ENCODE results near the gene LRP10. TPM values are rescaled to one million over a fixed set of nuclear protein-coding genes. Genes with fewer than 3 reads are reported as not detected.

The LRP10 gene
- total and polyA plus RNA-seq, 4 donors, result 25.7 to 148 (median 94.0) TPM

- Histone ChIP-seq H3K27ac (ENCODE audit: low read depth in 1 of 2, low read length in 1 of 2) (no peak overlapping the region), H3K36me3 (ENCODE audit: control insufficient read depth in 4 of 4, insufficient read depth in 4 of 4, low read length in 4 of 4) (peaks cover 4 to 22% (median 10%) of the 10 kb centered on the region in 4 donors), H3K4me3 (no peak overlapping the region), H3K4me1 (ENCODE audit: control insufficient read depth in 5 of 5, insufficient read depth in 5 of 5, low read length in 5 of 5) (peaks cover 3 to 12% (median 10%) of the 10 kb centered on the region in 5 donors), H3K9ac (ENCODE audit: insufficient read depth in 1 of 2, low read length in 2 of 2) (peak overlapping the region; percentile 34 to 37), H3K27me3 (ENCODE audit: control insufficient read depth in 3 of 3, insufficient read depth in 3 of 3, low read length in 2 of 3) (no peaks in the 10 kb centered on the region), H3K9me3 (ENCODE audit: control insufficient read depth in 4 of 4, insufficient read depth in 3 of 4, low read length in 3 of 4) (no peaks in the 10 kb centered on the region)
- TF ChIP-seq, protein P1, sequence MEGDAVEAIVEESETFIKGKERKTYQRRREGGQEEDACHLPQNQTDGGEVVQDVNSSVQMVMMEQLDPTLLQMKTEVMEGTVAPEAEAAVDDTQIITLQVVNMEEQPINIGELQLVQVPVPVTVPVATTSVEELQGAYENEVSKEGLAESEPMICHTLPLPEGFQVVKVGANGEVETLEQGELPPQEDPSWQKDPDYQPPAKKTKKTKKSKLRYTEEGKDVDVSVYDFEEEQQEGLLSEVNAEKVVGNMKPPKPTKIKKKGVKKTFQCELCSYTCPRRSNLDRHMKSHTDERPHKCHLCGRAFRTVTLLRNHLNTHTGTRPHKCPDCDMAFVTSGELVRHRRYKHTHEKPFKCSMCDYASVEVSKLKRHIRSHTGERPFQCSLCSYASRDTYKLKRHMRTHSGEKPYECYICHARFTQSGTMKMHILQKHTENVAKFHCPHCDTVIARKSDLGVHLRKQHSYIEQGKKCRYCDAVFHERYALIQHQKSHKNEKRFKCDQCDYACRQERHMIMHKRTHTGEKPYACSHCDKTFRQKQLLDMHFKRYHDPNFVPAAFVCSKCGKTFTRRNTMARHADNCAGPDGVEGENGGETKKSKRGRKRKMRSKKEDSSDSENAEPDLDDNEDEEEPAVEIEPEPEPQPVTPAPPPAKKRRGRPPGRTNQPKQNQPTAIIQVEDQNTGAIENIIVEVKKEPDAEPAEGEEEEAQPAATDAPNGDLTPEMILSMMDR (IDR thresholded peaks at IDR 0.05; ENCODE audit: control extremely low read depth, extremely low read depth), result no peak
- no peak for ATAC-seq (ENCODE audit: insufficient read depth, low FRiP score)
- WGBS, 2 donors, result 50 to 78% methylated on average over 5 of the region's 5 CpGs
- DNase-seq, result peak in 1 of 3 donors; percentile 64
Observed at GRCh38 chr14:22896356-22896755, 24.8 kb downstream of the LRP10 start.

DNA sequence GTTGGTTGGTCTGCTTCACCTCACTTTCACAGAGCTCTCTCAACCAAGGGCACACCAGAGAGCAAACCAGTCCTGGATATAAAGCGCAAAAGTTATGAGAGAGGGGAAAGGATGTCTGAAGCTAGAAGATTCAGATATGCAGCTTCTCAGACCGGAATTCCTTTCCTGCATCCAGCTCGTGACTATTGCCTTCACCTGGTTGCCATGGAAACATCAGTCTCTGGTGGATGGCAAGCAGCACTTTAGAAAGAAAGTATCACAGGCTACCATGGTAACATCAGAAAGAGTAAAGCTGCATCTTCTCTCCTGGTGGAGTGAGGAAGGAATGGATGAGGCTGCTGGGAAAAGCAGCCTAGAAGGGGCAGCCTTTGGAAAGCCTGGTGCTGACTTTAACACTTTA, 25.2 kb downstream of the LRP10 start:
- no peak overlapping the region for H3K4me3 ChIP-seq
- TF ChIP-seq, protein P1 (IDR thresholded peaks at IDR 0.05; ENCODE audit: control extremely low read depth, extremely low read depth), result no peak
- peak overlapping the region; percentile 34 to 37 for H3K9ac ChIP-seq (ENCODE audit: insufficient read depth in 1 of 2, low read length in 2 of 2)
- 69 to 92% methylated on average over 3 of the region's 3 CpGs for WGBS, 2 donors
- H3K36me3 ChIP-seq (ENCODE audit: control insufficient read depth in 4 of 4, insufficient read depth in 4 of 4, low read length in 4 of 4), result peaks cover 8 to 25% (median 14%) of the 10 kb centered on the region in 4 donors
- ATAC-seq (ENCODE audit: insufficient read depth, low FRiP score), result no peak
- no peaks in the 10 kb centered on the region for H3K9me3 ChIP-seq (ENCODE audit: control insufficient read depth in 4 of 4, insufficient read depth in 3 of 4, low read length in 3 of 4)
- no peaks in the 10 kb centered on the region for H3K27me3 ChIP-seq (ENCODE audit: control insufficient read depth in 3 of 3, insufficient read depth in 3 of 3, low read length in 2 of 3)
- peaks cover 3 to 12% (median 10%) of the 10 kb centered on the region in 5 donors for H3K4me1 ChIP-seq (ENCODE audit: control insufficient read depth in 5 of 5, insufficient read depth in 5 of 5, low read length in 5 of 5)
- DNase-seq, result no peak
- no peak overlapping the region for H3K27ac ChIP-seq (ENCODE audit: low read depth in 1 of 2, low read length in 1 of 2)

- no peaks in the 10 kb centered on the region for H3K27me3 ChIP-seq (ENCODE audit: control insufficient read depth in 3 of 3, insufficient read depth in 3 of 3, low read length in 2 of 3)
- no peaks in the 10 kb centered on the region for H3K9me3 ChIP-seq (ENCODE audit: control insufficient read depth in 4 of 4, insufficient read depth in 3 of 4, low read length in 3 of 4)
- H3K9ac ChIP-seq (ENCODE audit: insufficient read depth in 1 of 2, low read length in 2 of 2), result no peak overlapping the region
- no peak for ATAC-seq (ENCODE audit: insufficient read depth, low FRiP score)
- 92 to 100% methylated on average over 1 of the region's 1 CpG for WGBS, 2 donors
- DNase-seq, result no peak
- H3K4me3 ChIP-seq, result no peak overlapping the region
- H3K36me3 ChIP-seq (ENCODE audit: control insufficient read depth in 4 of 4, insufficient read depth in 4 of 4, low read length in 4 of 4), result peaks cover 13 to 25% (median 18%) of the 10 kb centered on the region in 4 donors
- H3K27ac ChIP-seq (ENCODE audit: low read depth in 1 of 2, low read length in 1 of 2), result no peak overlapping the region
- TF ChIP-seq, protein P1 (IDR thresholded peaks at IDR 0.05; ENCODE audit: control extremely low read depth, extremely low read depth), result no peak
- H3K4me1 ChIP-seq (ENCODE audit: control insufficient read depth in 5 of 5, insufficient read depth in 5 of 5, low read length in 5 of 5), result peaks cover 3 to 12% (median 10%) of the 10 kb centered on the region in 5 donors
Observed at GRCh38 chr14:22897357-22897756, 25.8 kb downstream of the LRP10 start.
